AG04449 (cell line): ENCODE results near the gene ITGA11.
A peak's percentile ranks its signal among the peaks of the same experiment; 100 is the strongest.
"Not testable (repeated sequence)": the region's sequence is repeated elsewhere in the genome, so short reads cannot be mapped to it uniquely, and the experiment has no call there.

Experiments
- CTCF ChIA-PET: fragments of 350-600 bp; formaldehyde crosslinking; extraction: SDS; loops from one replicate; lab custom pipeline; 2021; ENCODE audit warnings: antibody characterized with exemption; lab: Yijun Ruan, JAX
- POLR2A ChIA-PET: fragments of 400-600, 350-600 bp; formaldehyde crosslinking; extraction: SDS; loops from one replicate; lab custom pipeline; 2020; ENCODE audit warnings: antibody characterized with exemption, inconsistent platforms; lab: Yijun Ruan, JAX
- DNase-seq: peaks from one replicate; pipeline ENCODE4 v3.0.0-alpha.2; 2010; ENCODE audit warnings: low read depth, low spot score
- H3K4me3 ChIP-seq: 2 replicates; pipeline ENCODE4 v1.5.1; 2011; ENCODE audit warnings: low read depth, mild to moderate bottlenecking, control low read depth, low read length
- CTCF ChIP-seq: IDR thresholded peaks from one replicate; pipeline ENCODE4 v1.5.1; 2011; ENCODE audit warnings: mild to moderate bottlenecking, moderate library complexity, low read length, control low read depth, inconsistent platforms; ENCODE audit not compliant: insufficient read depth; ENCODE audit errors: missing control alignments

Gene ITGA11

GRCh38 chr15:68399096-68400065, 32.6 kb downstream of the ITGA11 start:
- CTCF ChIA-PET, result interaction anchor here (0.8 to 1.1 kb wide), 2 partner anchors 16 to 151 kb away, joined by 4 to 5 read pairs; no protein-coding TSS in a partner anchor
- no peak for DNase-seq
- no peak for TF ChIP-seq CTCF
- POLR2A ChIA-PET, result interaction anchor here (0.7 kb wide), 1 partner anchor 414 kb away, joined by 3 read pairs; no protein-coding TSS in a partner anchor
- H3K4me3 ChIP-seq, result no peak overlapping the region

GRCh38 chr15:68397999-68398398, 34.0 kb downstream of the ITGA11 start:
- H3K4me3 ChIP-seq, POLR2A ChIA-PET, CTCF ChIA-PET, DNase-seq: not testable (repeated sequence)

DNA sequence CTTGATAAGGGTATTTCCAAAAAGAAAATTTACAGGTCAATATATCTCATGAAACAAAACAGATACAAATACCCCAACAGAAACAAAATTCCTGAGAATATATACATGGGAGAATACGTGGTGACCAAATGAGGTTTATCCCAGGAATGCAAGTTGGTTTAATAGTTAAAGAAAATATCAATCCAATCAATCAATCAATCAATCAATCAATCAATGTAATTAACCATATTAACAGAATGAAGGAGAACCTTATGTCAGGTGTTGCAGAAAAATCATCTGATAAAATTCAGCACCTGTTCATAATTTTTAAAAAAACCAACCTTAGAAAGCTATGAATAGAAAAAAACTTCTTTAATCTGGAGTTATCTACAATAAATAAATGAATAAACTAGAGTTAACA, 35.9 kb downstream of the ITGA11 start:
- DNase-seq, result no peak
- ChIA-PET POLR2A (no interaction called here), CTCF (interaction anchor here (0.9 kb wide), 1 partner anchor 154 kb away, joined by 3 read pairs; no protein-coding TSS in a partner anchor)
- no peak for TF ChIP-seq CTCF
- no peak overlapping the region for H3K4me3 ChIP-seq

DNA sequence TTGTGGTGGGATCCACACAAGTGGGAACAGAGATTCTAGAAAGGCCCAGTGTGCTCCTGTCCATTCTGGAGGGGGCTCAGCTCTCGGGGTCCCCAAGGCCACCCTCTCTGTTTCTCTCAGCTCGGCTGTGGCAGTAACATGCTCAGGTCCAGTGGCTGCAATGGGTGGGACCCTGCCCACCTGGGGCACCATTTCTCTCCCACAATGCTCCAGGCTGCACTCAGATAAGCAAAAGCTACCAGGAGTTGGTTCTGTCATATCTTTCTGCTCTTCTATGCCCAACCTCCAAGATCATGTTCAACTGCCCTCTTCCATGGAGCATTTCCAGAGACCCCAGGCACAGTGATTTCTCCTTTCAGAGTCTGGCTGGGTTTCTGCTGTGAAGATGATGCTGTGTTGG, 40.8 kb downstream of the ITGA11 start:
- CTCF ChIA-PET, result interaction anchor here (0.7 to 1.1 kb wide), 2 partner anchors 159 to 160 kb away, joined by 3 read pairs; no protein-coding TSS in a partner anchor

GRCh38 chr15:68389936-68390817, 41.8 kb downstream of the ITGA11 start:
- ChIA-PET CTCF (interaction anchor here (0.7 to 1.1 kb wide), 3 partner anchors 30 to 161 kb away, joined by 3 read pairs; no protein-coding TSS in a partner anchor), POLR2A (interaction anchor here (0.5 kb wide), 1 partner anchor 306 kb away, joined by 3 read pairs; no protein-coding TSS in a partner anchor)
- no peak for TF ChIP-seq CTCF
- peak; percentile 16 for DNase-seq
- no peak overlapping the region for H3K4me3 ChIP-seq

More for the DNA sequence above, 40.8 kb downstream of the ITGA11 start:
- TF ChIP-seq CTCF, result no peak
- H3K4me3 ChIP-seq, result no peak overlapping the region
- DNase-seq, result no peak
- POLR2A ChIA-PET, result no interaction called here
